PFSK-1 (cell line): ENCODE data around the gene CCDC63.

Experiments used
- FOXP2 ChIP-seq: optimal IDR thresholded peaks from 2 replicates; pipeline ENCODE3; 2011; ENCODE audit warnings: borderline replicate concordance, control low read depth, inconsistent platforms; ENCODE audit not compliant: insufficient read depth; ENCODE audit errors: extremely low read length, extremely low read depth
- POLR2AphosphoS5 ChIP-seq: IDR thresholded peaks from 2 replicates; pipeline ENCODE4 v1.6.1; 2012; ENCODE audit warnings: low read depth, mild to moderate bottlenecking, control low read depth, low read length, moderate library complexity
- REST ChIP-seq, 2 experiments: IDR thresholded peaks; 2 replicates each; pipeline versions ENCODE4 v1.6.1 to v1.8.0; 2011 to 2012; ENCODE audit warnings: low read depth in 2 of 2, low read length in 2 of 2, control low read depth in 1 of 2, inconsistent platforms in 1 of 2, mild to moderate bottlenecking in 1 of 2, moderate library complexity in 1 of 2; ENCODE audit not compliant: insufficient read depth in 1 of 2
- SIN3A ChIP-seq: IDR thresholded peaks from 2 replicates; pipeline ENCODE4 v1.6.1; 2012; ENCODE audit warnings: mild to moderate bottlenecking, low read length, moderate library complexity, borderline replicate concordance; ENCODE audit not compliant: insufficient read depth
- TAF1 ChIP-seq: IDR thresholded peaks from 2 replicates; pipeline ENCODE4 v1.6.1; 2012; ENCODE audit warnings: low read length, control low read depth, borderline replicate concordance; ENCODE audit not compliant: insufficient read depth

- TF ChIP-seq FOXP2 = no peak
- TF ChIP-seq REST (IDR thresholded peaks at IDR 0.05; ENCODE audit: insufficient read depth in 1 of 2, low read depth in 2 of 2, low read length in 2 of 2) = no peak
- TF ChIP-seq POLR2AphosphoS5 = no peak
- no peak for TF ChIP-seq TAF1
- TF ChIP-seq SIN3A = no peak
Observed at GRCh38 chr12:110916295-110916875, 69.6 kb downstream of the CCDC63 start.
